H1 (cell line): Measurements from ENCODE around the gene MAP1A. TPM values are rescaled to one million over a fixed set of nuclear protein-coding genes. Genes with fewer than 3 reads are reported as not detected.

Experiments used
- CTCF ChIA-PET: fragments of 300-600 bp; sonication (Branson Sonifier 250); formaldehyde crosslinking; loops from one replicate; lab custom pipeline; 2021; ENCODE audit not compliant: partially characterized antibody; lab: Charles Lee
- POLR2A ChIA-PET: fragments of 300-600 bp; sonication (Branson Sonifier 250); formaldehyde crosslinking; loops from one replicate; lab custom pipeline; 2021; ENCODE audit warnings: inconsistent platforms; ENCODE audit not compliant: partially characterized antibody; lab: Charles Lee
- DNase-seq, 2 experiments: peaks; one replicate each; pipeline versions ENCODE4 v3.0.0 to v3.0.0-alpha.2; 2010 to 2022; ENCODE audit warnings: low spot score in 2 of 2, low read depth in 1 of 2, mixed read lengths in 1 of 2
- FAIRE-seq: peaks from 2 replicates; lab custom pipeline; 2011; peaks lifted over from hg19 to GRCh38; lab: Jason Lieb, UNC
- H2AFZ ChIP-seq: 2 replicates; pipeline ENCODE4 v1.8.1; 2012; ENCODE audit warnings: low read length, inconsistent platforms
- H2AK5ac ChIP-seq: 2 replicates; pipeline ENCODE4 v1.6.1; 2013; ENCODE audit warnings: low read depth, low read length
- H2BK120ac ChIP-seq: replicated peaks from 2 replicates; pipeline ENCODE3; 2013; ENCODE audit warnings: low read depth, low read length, inconsistent platforms
- H2BK12ac ChIP-seq: 2 replicates; pipeline ENCODE4 v1.6.1; 2013; ENCODE audit warnings: low read depth, low read length
- H2BK15ac ChIP-seq: 2 replicates; pipeline ENCODE4 v1.6.1; 2013; ENCODE audit warnings: low read length
- H2BK20ac ChIP-seq: 2 replicates; pipeline ENCODE4 v1.6.1; 2013; ENCODE audit warnings: low read length
- H2BK5ac ChIP-seq: 2 replicates; pipeline ENCODE4 v1.6.1; 2013; ENCODE audit warnings: low read depth, low read length
- H3K14ac ChIP-seq: 2 replicates; pipeline ENCODE4 v1.6.1; 2013; ENCODE audit warnings: inconsistent platforms; ENCODE audit not compliant: insufficient read length
- H3K18ac ChIP-seq: 2 replicates; pipeline ENCODE4 v1.6.1; 2013; ENCODE audit warnings: low read length; ENCODE audit errors: extremely low read depth
- H3K23ac ChIP-seq: 2 replicates; pipeline ENCODE4 v1.6.1; 2013; ENCODE audit warnings: inconsistent platforms; ENCODE audit not compliant: insufficient read length
- H3K23me2 ChIP-seq: 2 replicates; pipeline ENCODE4 v1.6.1; 2013; ENCODE audit warnings: low read depth, low read length
- H3K27ac ChIP-seq: 2 replicates; pipeline ENCODE4 v1.6.1; 2011; ENCODE audit warnings: low read depth, low read length, inconsistent platforms
- H3K27me3 ChIP-seq, 4 experiments: replicated peaks in 1 of 4; 1 replicate in 1 of 4; 2 replicates in 3 of 4; pipeline versions ENCODE4 v1.6.1 to v1.8.1; 2011 to 2013; ENCODE audit warnings: low read length in 3 of 4, mild to moderate bottlenecking in 3 of 4, inconsistent platforms in 2 of 4, mixed read lengths in 2 of 4, moderate library complexity in 1 of 4; ENCODE audit not compliant: control insufficient read depth in 3 of 4, insufficient read depth in 3 of 4; ENCODE audit errors: extremely low read depth in 1 of 4
- H3K36me3 ChIP-seq, 4 experiments: 2 replicates each; pipeline versions ENCODE4 v1.6.1 to v1.8.1; 2011 to 2013; ENCODE audit warnings: mild to moderate bottlenecking in 4 of 4, low read length in 3 of 4, moderate library complexity in 2 of 4, control low read depth in 1 of 4, inconsistent platforms in 1 of 4; ENCODE audit not compliant: insufficient read depth in 4 of 4, control insufficient read depth in 2 of 4
- H3K4ac ChIP-seq: replicated peaks from 2 replicates; pipeline ENCODE3; 2013; ENCODE audit warnings: low read length, low read depth, mixed read lengths, inconsistent platforms; ENCODE audit not compliant: insufficient read length
- H3K4me1 ChIP-seq, 4 experiments: replicated peaks in 1 of 4; 1 replicate in 1 of 4; 2 replicates in 3 of 4; pipeline versions ENCODE4 v1.6.1 to v1.8.1; 2011 to 2013; ENCODE audit warnings: low read length in 3 of 4, inconsistent platforms in 2 of 4, mixed read lengths in 1 of 4; ENCODE audit not compliant: insufficient read depth in 4 of 4, control insufficient read depth in 3 of 4
- H3K4me2 ChIP-seq, 2 experiments: 2 replicates each; pipeline versions ENCODE4 v1.6.1 to v1.8.1; 2011 to 2013; ENCODE audit warnings: low read depth in 2 of 2, low read length in 2 of 2, control low read depth in 1 of 2, inconsistent platforms in 1 of 2, mild to moderate bottlenecking in 1 of 2; ENCODE audit not compliant: insufficient read depth in 1 of 2
- H3K4me3 ChIP-seq, 4 experiments: fragments of 200-600, 300-600 bp in 1 of 4; sonication (generic), shearing (Covaris generic), sonication (Bioruptor Twin) in 1 of 4; 2 replicates each; pipeline versions ENCODE4 v1.5.1 to v1.8.1; 2011 to 2016; ENCODE audit warnings: low read length in 4 of 4, low read depth in 3 of 4, control low read depth in 2 of 4, inconsistent platforms in 2 of 4, mild to moderate bottlenecking in 2 of 4, mixed read lengths in 1 of 4, moderate library complexity in 1 of 4; ENCODE audit not compliant: insufficient read depth in 2 of 4; ENCODE audit errors: extremely low read depth in 1 of 4
- H3K56ac ChIP-seq: replicated peaks from 2 replicates; pipeline ENCODE3; 2013; ENCODE audit warnings: low read depth, mild to moderate bottlenecking, mixed read lengths, low read length, inconsistent platforms; ENCODE audit not compliant: insufficient read length
- H3K79me1 ChIP-seq: 2 replicates; pipeline ENCODE4 v1.6.1; 2013; ENCODE audit warnings: low read depth, low read length, control low read depth
- H3K79me2 ChIP-seq, 2 experiments: 2 replicates each; pipeline versions ENCODE4 v1.6.1 to v1.8.1; 2012 to 2013; ENCODE audit warnings: low read length in 2 of 2, mild to moderate bottlenecking in 2 of 2, inconsistent platforms in 1 of 2; ENCODE audit not compliant: insufficient read depth in 2 of 2, control insufficient read depth in 1 of 2
- H3K9ac ChIP-seq, 4 experiments: replicated peaks in 1 of 4; 1 replicate in 1 of 4; 2 replicates in 3 of 4; pipeline versions ENCODE4 v1.6.1 to v1.8.1; 2011 to 2013; ENCODE audit warnings: low read depth in 3 of 4, low read length in 3 of 4, control low read depth in 2 of 4, mild to moderate bottlenecking in 2 of 4, moderate library complexity in 2 of 4, inconsistent platforms in 1 of 4; ENCODE audit errors: extremely low read depth in 1 of 4
- H3K9me3 ChIP-seq, 2 experiments: 2 replicates each; pipeline versions ENCODE4 v1.6.1 to v1.8.1; 2012 to 2013; ENCODE audit warnings: mild to moderate bottlenecking in 2 of 2, moderate library complexity in 2 of 2, control low read depth in 1 of 2, inconsistent platforms in 1 of 2, low read depth in 1 of 2, low read length in 1 of 2, mixed read lengths in 1 of 2; ENCODE audit not compliant: insufficient read depth in 2 of 2
- H4K20me1 ChIP-seq, 2 experiments: replicated peaks in 1 of 2; 2 replicates each; pipeline versions ENCODE3 to v1.8.1; 2011 to 2013; ENCODE audit warnings: inconsistent platforms in 2 of 2, low read length in 2 of 2, mild to moderate bottlenecking in 1 of 2; ENCODE audit not compliant: insufficient read depth in 2 of 2, control insufficient read depth in 1 of 2
- H4K5ac ChIP-seq: 2 replicates; pipeline ENCODE4 v1.6.1; 2013; ENCODE audit warnings: low read length, low read depth, mixed read lengths, inconsistent platforms; ENCODE audit not compliant: insufficient read length
- H4K8ac ChIP-seq: 2 replicates; pipeline ENCODE4 v1.8.0; 2013; ENCODE audit warnings: mild to moderate bottlenecking, moderate library complexity, low read length, inconsistent platforms; ENCODE audit not compliant: insufficient read depth; ENCODE audit errors: extremely low read depth
- H4K91ac ChIP-seq: replicated peaks from 2 replicates; pipeline ENCODE3; 2013; ENCODE audit warnings: low read length, mixed read lengths, inconsistent platforms; ENCODE audit not compliant: insufficient read length
- CBX8 ChIP-seq: fragments of 300-800, 300-1000 bp; sonication (generic); IDR thresholded peaks from 2 replicates; pipeline ENCODE4 v1.7.1; 2016; ENCODE audit warnings: low read depth, low read length, borderline replicate concordance
- CREB1 ChIP-seq: IDR thresholded peaks from 2 replicates; pipeline ENCODE4 v1.6.1; 2012; ENCODE audit warnings: inconsistent platforms
- CTCF ChIP-seq, 3 experiments: IDR thresholded peaks; 1 replicate in 2 of 3; 2 replicates in 1 of 3; pipeline versions ENCODE4 v1.5.1 to v1.6.1; 2011; ENCODE audit warnings: low read length in 3 of 3, mild to moderate bottlenecking in 3 of 3, inconsistent platforms in 2 of 3, low read depth in 1 of 3, moderate library complexity in 1 of 3; ENCODE audit not compliant: insufficient read depth in 1 of 3; ENCODE audit errors: control extremely low read depth in 1 of 3
- SIN3A ChIP-seq, 2 experiments: IDR thresholded peaks in 1 of 2; conservative IDR thresholded peaks in 1 of 2; 2 replicates each; pipeline ENCODE4 v1.6.1; 2011 to 2012; ENCODE audit warnings: low read length in 2 of 2, improper control_type of control experiment in 1 of 2, low read depth in 1 of 2, mild to moderate bottlenecking in 1 of 2
- ZNF274 ChIP-seq: IDR thresholded peaks from 2 replicates; pipeline ENCODE4 v1.7.0; 2012; ENCODE audit warnings: low read length, borderline replicate concordance; ENCODE audit errors: extremely low read depth
- WGBS, 2 experiments: shearing (Covaris generic) in 1 of 2; methylation state at CpG; one replicate each; pipeline versions ENCODE4 v1.1.6 to v1.1.7; 2013 to 2015; ENCODE audit warnings: low lambda C conversion rate in 2 of 2, mixed read lengths in 2 of 2, inconsistent platforms in 1 of 2, low coverage in 1 of 2, missing lambda C conversion rate in 1 of 2; ENCODE audit not compliant: insufficient replicate concordance in 2 of 2, insufficient coverage in 1 of 2, insufficient read length in 1 of 2; ENCODE audit errors: extremely low coverage in 1 of 2, missing lambda C conversion rate in 1 of 2; 5-methylcytosine and 5-hydroxymethylcytosine counted together
- long read RNA-seq, 2 experiments: library from RNA in 1 of 2; library from capped mRNA in 1 of 2; stranded (forward); transcript quantifications; one replicate each; pipeline ENCODE4 v2.0.0, GENCODE V29; 2021; ENCODE audit warnings: inconsistent platforms in 1 of 2
- polyA minus RNA-seq, 3 experiments: library from RNA; depleted of rRNA, polyadenylated mRNA; stranded (reverse); fragments of >200 nt; gene quantifications; 1 replicate in 2 of 3; 2 replicates in 1 of 3; pipeline ENCODE4 v1.2.3, GENCODE V29; 2011
- polyA plus RNA-seq, 7 experiments: library from polyadenylated mRNA; depleted of rRNA in 3 of 7; stranded (reverse) in 5 of 7; unstranded in 2 of 7; fragments of >200 nt in 5 of 7; fragments of 200-250 nt in 2 of 7; gene quantifications; 1 replicate in 5 of 7; 2 replicates in 1 of 7; 4 replicates in 1 of 7; pipeline versions ENCODE4 v1.2.1 to v1.2.3, GENCODE V29; 2011 to 2013; ENCODE audit warnings: missing spikeins in 2 of 7, mixed read lengths in 2 of 7
- total RNA-seq: library from RNA; stranded (reverse); fragmentation: NEBNext Ultra II Directional; extraction: Animal tissue kit (Norgen Biotek cat#: 25700); gene quantifications from 2 replicates; pipeline ENCODE4 v1.2.1, GENCODE V29; 2021

Gene MAP1A
- total RNA-seq: 2.4 and 3.4 TPM in 2 replicates
- polyA plus RNA-seq (2011; rRNA removed): 0.57 and 0.80 TPM in 2 replicates
- 0.37 TPM for polyA plus RNA-seq (2011; cell fraction: cytosol; rRNA removed)
- 1.2 TPM for polyA plus RNA-seq (2011; cell fraction: nucleus; rRNA removed)
- 2.0 to 2.3 TPM (median 2.2 TPM) in 4 replicates for polyA plus RNA-seq (2012, experiment 1 of 2)
- 0.56 TPM for polyA plus RNA-seq (2012, experiment 2 of 2)
- 0.53 TPM for polyA plus RNA-seq (2013, experiment 1 of 2)
- polyA plus RNA-seq (2013, experiment 2 of 2): 0.42 TPM
- polyA minus RNA-seq (2011; rRNA and poly(A)+ RNA removed): 3.9 and 6.0 TPM in 2 replicates
- polyA minus RNA-seq (2011; cell fraction: cytosol; rRNA and poly(A)+ RNA removed): 2.5 TPM
- polyA minus RNA-seq (2011; cell fraction: nucleus; rRNA and poly(A)+ RNA removed): 2.4 TPM
- long read RNA-seq, experiment 1, partial matches to known transcripts: 1 of 1 reads
- long read RNA-seq, experiment 1, other reads (novel, unspliced or antisense): 0 of 1 reads
- long read RNA-seq, experiment 2, partial matches to known transcripts: 1 of 1 reads
- long read RNA-seq, experiment 2, other reads (novel, unspliced or antisense): 0 of 1 reads

- H3K4ac ChIP-seq: no peak within 1 kb of the TSS
- peak within 1 kb of the TSS; percentile 41 to 72 (median 52) for H3K4me3 ChIP-seq
- no peak within 1 kb of the TSS for H4K91ac ChIP-seq
- no peaks in the 10 kb centered on the region for H3K36me3 ChIP-seq
- H2AFZ ChIP-seq: peak within 1 kb of the TSS; percentile 56
- H4K5ac ChIP-seq: no peak within 1 kb of the TSS
- H4K20me1 ChIP-seq: no peaks in the 10 kb centered on the region
- H3K79me1 ChIP-seq: no peaks in the 10 kb centered on the region
- POLR2A ChIA-PET: interaction anchor here (1.4 to 2.3 kb wide), 4 partner anchors 7 to 35 kb away, joined by 3 to 8 read pairs (median 5); partner anchors contain the start of gene TP53BP1
- no peak within 1 kb of the TSS for H3K56ac ChIP-seq
- H3K4me2 ChIP-seq: peak within 1 kb of the TSS; percentile 78 to 92
- H3K18ac ChIP-seq: peak within 1 kb of the TSS; percentile 24
- no peak within 1 kb of the TSS for H2BK20ac ChIP-seq
- H3K14ac ChIP-seq: no peak within 1 kb of the TSS
- H3K9me3 ChIP-seq: no peaks in the 10 kb centered on the region
- H3K9ac ChIP-seq: no peak within 1 kb of the TSS; a peak in 1 of 7 replicates
- H3K23me2 ChIP-seq: peaks cover 15% of the 10 kb centered on the region; the same call in 1 of the 2 replicates
- H3K27ac ChIP-seq: no peak within 1 kb of the TSS
- peak within 1 kb of the TSS; percentile 83; the same call in 1 of the 2 replicates for H2BK15ac ChIP-seq
- CTCF ChIA-PET: interaction anchor here (0.6 to 9.4 kb wide), 7 partner anchors 10 to 146 kb away, joined by 3 to 121 read pairs (median 10); partner anchors contain the start of gene TP53BP1
- H2AK5ac ChIP-seq: no peak within 1 kb of the TSS
- peak within 1 kb of the TSS; percentile 37 for H4K8ac ChIP-seq
- peak within 1 kb of the TSS; percentile 12 for H2BK120ac ChIP-seq
- H3K79me2 ChIP-seq: no peaks in the 10 kb centered on the region
- peak within 1 kb of the TSS; percentile 70; the same call in 1 of the 2 replicates for H2BK12ac ChIP-seq
- H3K4me1 ChIP-seq: peaks cover 11 to 21% (median 13%) of the 10 kb centered on the region in 4 experiments; a peak in 6 of 7 replicates
- no peak within 1 kb of the TSS; the same call in 1 of the 2 replicates for H2BK5ac ChIP-seq
- H3K23ac ChIP-seq: no peak within 1 kb of the TSS
- 2% methylated on average over 6 of the region's 15 CpGs; no CpG with 5 or more reads in 1 of the 2 experiments for WGBS, 2 experiments
- no peak for FAIRE-seq
- peak in 1 of 2 experiments; percentile 63 for DNase-seq
- H3K27me3 ChIP-seq: peaks cover 0 to 36% (median 25%) of the 10 kb centered on the region in 4 experiments; a peak in 6 of 7 replicates
- TF ChIP-seq ZNF274 (no peak), CBX8 (no peak), CTCF (IDR thresholded peaks at IDR 0.05; ENCODE audit: control extremely low read depth in 1 of 3, insufficient read depth in 1 of 3, low read depth in 1 of 3, low read length in 3 of 3) (peak in 1 of 3 experiments; percentile 8; a peak in 1 of 4 replicates), SIN3A (conservative IDR thresholded peaks at IDR 0.05 in 1 of 2, IDR thresholded peaks at IDR 0.05 in 1 of 2; ENCODE audit: low read depth in 1 of 2, low read length in 2 of 2) (0 out of 4 replicates have a peak, but pooled peaks of 1 of the 2 experiments have one; percentile 65), CREB1 (peak; percentile 26; the same call in 1 of the 2 replicates)
Measured at GRCh38 chr15:43517354-43518196, at the start of gene MAP1A. MAP1A (plus strand) TSS chr15:43517608; CDS start chr15:43521474, 3,866 bp downstream.
